GM12878 (cell line): ENCODE measurements around the gene CDC42BPB. TPM values are rescaled to one million over a fixed set of nuclear protein-coding genes. Genes with fewer than 3 reads are reported as not detected.

ENCODE experiments used
- ATAC-seq: fragments of 200-7000 bp; cut with Tn5 transposase; 3 replicates; pipeline ENCODE4 v1.9.1; 2020; ENCODE audit warnings: mild to moderate bottlenecking, moderate library complexity
- BruUV-seq: library from RNA; stranded (reverse); fragments of 400-500 nt; replicated peaks from 2 replicates; lab custom pipeline; 2021; lab: Mats Ljungman, UMichigan
- CTCF ChIA-PET: fragments of 300-600 bp; sonication (Branson Sonifier 250); formaldehyde crosslinking; extraction: SDS; loops from one replicate; lab custom pipeline; 2021; ENCODE audit warnings: inconsistent platforms; lab: Yijun Ruan, JAX
- POLR2A ChIA-PET: fragments of 350-600 bp; formaldehyde crosslinking; extraction: SDS; loops from one replicate; lab custom pipeline; 2021; ENCODE audit warnings: inconsistent platforms; lab: Charles Lee
- RAD21 ChIA-PET: fragments of 300-600 bp; sonication (Branson Sonifier 250); formaldehyde crosslinking; loops from one replicate; lab custom pipeline; 2023; ENCODE audit warnings: antibody characterized with exemption; ENCODE audit not compliant: unreplicated experiment; lab: Charles Lee
- SMC1A ChIA-PET: fragments of 300-600 bp; sonication (Branson Sonifier 250); formaldehyde crosslinking; loops from one replicate; lab custom pipeline; 2023; ENCODE audit not compliant: unreplicated experiment, uncharacterized antibody; lab: Charles Lee
- DNase-seq: peaks from one replicate; pipeline ENCODE4 v3.0.0-alpha.2; 2011; ENCODE audit warnings: low read depth, low spot score
- FAIRE-seq: peaks from 3 replicates; lab custom pipeline; 2011; peaks lifted over from hg19 to GRCh38; lab: Jason Lieb, UNC
- H2AFZ ChIP-seq: 2 replicates; pipeline ENCODE4 v1.6.0; 2011; ENCODE audit warnings: low read depth, low read length, control low read depth; ENCODE audit not compliant: control insufficient read depth
- H3K27ac ChIP-seq: 2 replicates; pipeline ENCODE4 v1.5.1; 2011; ENCODE audit warnings: control low read depth; ENCODE audit not compliant: control insufficient read depth, insufficient read depth
- H3K27me3 ChIP-seq, 2 experiments: replicated peaks in 1 of 2; 2 replicates each; pipeline versions ENCODE4 v1.6.0 to v1.6.1; 2011; ENCODE audit warnings: low read length in 1 of 2; ENCODE audit not compliant: control insufficient read depth in 2 of 2, insufficient read depth in 2 of 2
- H3K36me3 ChIP-seq, 2 experiments: 2 replicates each; pipeline ENCODE4 v1.5.1; 2011; ENCODE audit warnings: low read length in 1 of 2; ENCODE audit not compliant: control insufficient read depth in 2 of 2, insufficient read depth in 2 of 2
- H3K4me1 ChIP-seq: 2 replicates; pipeline ENCODE4 v1.6.1; 2011; ENCODE audit warnings: mild to moderate bottlenecking, low read length, moderate library complexity, mixed read lengths; ENCODE audit not compliant: control insufficient read depth, insufficient read depth
- H3K4me2 ChIP-seq: 2 replicates; pipeline ENCODE4 v1.6.0; 2011; ENCODE audit warnings: control low read depth; ENCODE audit not compliant: control insufficient read depth, insufficient read depth
- H3K4me3 ChIP-seq: fragments of 200-600 bp; sonication (generic); 2 replicates; pipeline ENCODE4 v1.5.1; 2016
- H3K79me2 ChIP-seq: 2 replicates; pipeline ENCODE4 v1.6.0; 2011; ENCODE audit warnings: low read length; ENCODE audit not compliant: control insufficient read depth, insufficient read depth
- H3K9ac ChIP-seq: 2 replicates; pipeline ENCODE4 v1.8.0; 2011; ENCODE audit warnings: low read length, control low read depth, mixed read lengths; ENCODE audit not compliant: control insufficient read depth, insufficient read depth
- H3K9me3 ChIP-seq: replicated peaks from 3 replicates; pipeline ENCODE4 v1.5.1; 2011; ENCODE audit warnings: mild to moderate bottlenecking, low read length; ENCODE audit not compliant: control insufficient read depth, insufficient read depth
- H4K20me1 ChIP-seq: 2 replicates; pipeline ENCODE4 v1.6.0; 2011; ENCODE audit not compliant: control insufficient read depth, insufficient read depth
- ATF7 ChIP-seq: fragments of 450-650 bp; IDR thresholded peaks from 2 replicates; pipeline ENCODE4 v1.6.1; 2016; ENCODE audit warnings: low read depth, mild to moderate bottlenecking
- EED ChIP-seq: sonication (generic); IDR thresholded peaks from 2 replicates; pipeline ENCODE4 v1.6.1; 2016; ENCODE audit warnings: antibody characterized with exemption, low read depth
- HDGF ChIP-seq: fragments of 450-650 bp; IDR thresholded peaks from 2 replicates; pipeline ENCODE4 v1.6.1; 2016; ENCODE audit warnings: antibody characterized with exemption
- KDM1A ChIP-seq: fragments of 200-600 bp; sonication (generic); IDR thresholded peaks from 2 replicates; pipeline ENCODE4 v1.6.1; 2016; ENCODE audit warnings: borderline replicate concordance
- MTA3 ChIP-seq: IDR thresholded peaks from 2 replicates; pipeline ENCODE4 v1.6.1; 2012; ENCODE audit warnings: low read length, inconsistent platforms, borderline replicate concordance
- RAD51 ChIP-seq: fragments of 450-650 bp; IDR thresholded peaks from 2 replicates; pipeline ENCODE4 v1.6.1; 2016; ENCODE audit warnings: moderate library complexity, mild to moderate bottlenecking, inconsistent platforms
- SIX5 ChIP-seq: IDR thresholded peaks from 2 replicates; pipeline ENCODE4 v1.6.1; 2011; ENCODE audit warnings: mild to moderate bottlenecking, low read depth, low read length, moderate library complexity; ENCODE audit not compliant: severe bottlenecking
- TCF3 ChIP-seq: IDR thresholded peaks from 2 replicates; pipeline ENCODE4 v1.6.1; 2012; ENCODE audit warnings: low read depth, mild to moderate bottlenecking, low read length, borderline replicate concordance; ENCODE audit not compliant: insufficient read depth
- WRNIP1 ChIP-seq: IDR thresholded peaks from 2 replicates; pipeline ENCODE4 v1.6.1; 2011; ENCODE audit warnings: low read depth, low read length, improper control_type of control experiment, borderline replicate concordance
- ZBED1 ChIP-seq: IDR thresholded peaks from 2 replicates; pipeline ENCODE4 v1.6.1; 2016; ENCODE audit warnings: borderline replicate concordance
- WGBS: methylation state at CpG from one replicate; pipeline ENCODE4 v1.1.6; 2016; ENCODE audit warnings: low lambda C conversion rate; ENCODE audit not compliant: insufficient replicate concordance, insufficient coverage; ENCODE audit errors: missing lambda C conversion rate; 5-methylcytosine and 5-hydroxymethylcytosine counted together
- in situ Hi-C: fragments of 300-500 bp; cut with MboI; formaldehyde crosslinking; loops from 9 replicates; pipeline ENCODE4 v1.14.3; 2018; ENCODE audit warnings: mixed read lengths
- intact Hi-C: fragments of 100-400 bp; cut with micrococcal nuclease; formaldehyde crosslinking; loops from one replicate; pipeline ENCODE4 v1.14.2; 2022; ENCODE audit not compliant: unreplicated experiment
- polyA plus RNA-seq, 11 experiments: library from polyadenylated mRNA; depleted of rRNA in 4 of 11; unstranded in 6 of 11; stranded (reverse) in 5 of 11; fragments of >200 nt; fragmentation: Nextera tagmentation in 4 of 11; fragmentation: Illumina TruSeq in 1 of 11; extraction: Ambion mirVana in 4 of 11; extraction: Trizol in 1 of 11; gene quantifications; 1 replicate in 1 of 11; 2 replicates in 10 of 11; pipeline versions ENCODE4 v1.2.1 to v1.2.3, GENCODE V29; 2011 to 2016; ENCODE audit warnings: inconsistent platforms in 2 of 11, missing spikeins in 2 of 11, low read depth in 1 of 11
- total RNA-seq, 4 experiments: library from RNA; depleted of rRNA in 3 of 4; stranded (reverse); fragments of >200 nt in 3 of 4; fragmentation: Illumina TruSeq in 1 of 4; extraction: Trizol in 1 of 4; gene quantifications; 2 replicates each; pipeline versions ENCODE4 v1.2.1 to v1.2.3, GENCODE V29; 2013 to 2021
- TF ChIP-seq, protein P1 (sequence below): fragments of 450-650 bp; conservative IDR thresholded peaks from 2 replicates; pipeline ENCODE4 v1.6.1; 2017; ENCODE audit warnings: mild to moderate bottlenecking, moderate library complexity
- TF ChIP-seq, protein P2 (sequence below): fragments of 450-650 bp; IDR thresholded peaks from 2 replicates; pipeline ENCODE4 v1.6.1; 2016; ENCODE audit warnings: mild to moderate bottlenecking

The CDC42BPB gene
- total and polyA plus RNA-seq, 10 of the 15 experiments (the other 5 are each of a cell fraction or from before 2014, with no cell fraction given): 0.42 to 22.1 (median 13.3) TPM

DNA sequence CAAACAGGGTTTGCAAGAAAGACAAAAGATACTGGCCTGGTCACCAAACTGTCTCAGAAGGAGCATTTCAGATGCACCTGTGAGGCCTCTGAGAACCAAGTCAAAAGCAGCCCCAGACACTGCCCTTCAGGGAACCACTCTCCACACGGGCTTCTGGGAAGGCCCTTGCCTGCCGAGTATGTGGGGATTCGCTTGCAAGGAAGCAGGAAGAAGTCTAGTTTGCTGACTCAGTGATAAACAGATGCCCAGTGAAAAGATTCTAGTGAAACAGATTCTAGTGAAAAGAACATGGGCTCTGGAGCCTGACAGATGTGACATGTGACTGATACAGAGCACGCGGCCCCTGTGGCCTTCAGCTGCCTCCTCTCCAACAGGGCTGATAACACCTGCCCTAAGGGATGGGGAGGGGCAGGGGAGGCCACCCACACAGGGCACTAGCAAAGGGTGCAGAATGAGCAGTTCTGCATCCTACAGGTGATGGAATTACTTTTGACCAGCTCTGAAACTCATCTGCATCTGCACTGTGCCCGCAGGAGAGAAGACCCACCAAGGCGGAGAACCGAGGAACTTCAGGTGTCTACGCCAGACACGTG, 115.8 kb downstream of the CDC42BPB start:
- no peak overlapping the region for H3K27ac ChIP-seq
- ATAC-seq (no peak), DNase-seq (no peak), FAIRE-seq (no peak)
- no peaks in the 10 kb centered on the region for H4K20me1 ChIP-seq
- in situ Hi-C loops (no loop called here), intact Hi-C loops (no loop called here)
- ChIA-PET RAD21 (no interaction called here), POLR2A (no interaction called here), CTCF (no interaction called here), SMC1A (no interaction called here)
- H3K9me3 ChIP-seq: no peaks in the 10 kb centered on the region
- H2AFZ ChIP-seq: no peak overlapping the region
- H3K4me3 ChIP-seq: no peak overlapping the region
- H3K36me3 ChIP-seq: peaks cover 4 to 12% of the 10 kb centered on the region in 2 experiments; a peak in 3 of 4 replicates
- 58% methylated on average over 10 of the region's 10 CpGs for WGBS
- peaks cover 4% of the 10 kb centered on the region for H3K4me1 ChIP-seq
- no peak overlapping the region for H3K9ac ChIP-seq
- TF ChIP-seq ATF7 (no peak), SIX5 (no peak), MTA3 (no peak), HDGF (no peak), RAD51 (no peak), KDM1A (no peak), EED (no peak), ZBED1 (no peak), WRNIP1 (no peak), TCF3 (no peak)
- TF ChIP-seq, protein P1, sequence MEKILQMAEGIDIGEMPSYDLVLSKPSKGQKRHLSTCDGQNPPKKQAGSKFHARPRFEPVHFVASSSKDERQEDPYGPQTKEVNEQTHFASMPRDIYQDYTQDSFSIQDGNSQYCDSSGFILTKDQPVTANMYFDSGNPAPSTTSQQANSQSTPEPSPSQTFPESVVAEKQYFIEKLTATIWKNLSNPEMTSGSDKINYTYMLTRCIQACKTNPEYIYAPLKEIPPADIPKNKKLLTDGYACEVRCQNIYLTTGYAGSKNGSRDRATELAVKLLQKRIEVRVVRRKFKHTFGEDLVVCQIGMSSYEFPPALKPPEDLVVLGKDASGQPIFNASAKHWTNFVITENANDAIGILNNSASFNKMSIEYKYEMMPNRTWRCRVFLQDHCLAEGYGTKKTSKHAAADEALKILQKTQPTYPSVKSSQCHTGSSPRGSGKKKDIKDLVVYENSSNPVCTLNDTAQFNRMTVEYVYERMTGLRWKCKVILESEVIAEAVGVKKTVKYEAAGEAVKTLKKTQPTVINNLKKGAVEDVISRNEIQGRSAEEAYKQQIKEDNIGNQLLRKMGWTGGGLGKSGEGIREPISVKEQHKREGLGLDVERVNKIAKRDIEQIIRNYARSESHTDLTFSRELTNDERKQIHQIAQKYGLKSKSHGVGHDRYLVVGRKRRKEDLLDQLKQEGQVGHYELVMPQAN: no peak
- TF ChIP-seq, protein P2, sequence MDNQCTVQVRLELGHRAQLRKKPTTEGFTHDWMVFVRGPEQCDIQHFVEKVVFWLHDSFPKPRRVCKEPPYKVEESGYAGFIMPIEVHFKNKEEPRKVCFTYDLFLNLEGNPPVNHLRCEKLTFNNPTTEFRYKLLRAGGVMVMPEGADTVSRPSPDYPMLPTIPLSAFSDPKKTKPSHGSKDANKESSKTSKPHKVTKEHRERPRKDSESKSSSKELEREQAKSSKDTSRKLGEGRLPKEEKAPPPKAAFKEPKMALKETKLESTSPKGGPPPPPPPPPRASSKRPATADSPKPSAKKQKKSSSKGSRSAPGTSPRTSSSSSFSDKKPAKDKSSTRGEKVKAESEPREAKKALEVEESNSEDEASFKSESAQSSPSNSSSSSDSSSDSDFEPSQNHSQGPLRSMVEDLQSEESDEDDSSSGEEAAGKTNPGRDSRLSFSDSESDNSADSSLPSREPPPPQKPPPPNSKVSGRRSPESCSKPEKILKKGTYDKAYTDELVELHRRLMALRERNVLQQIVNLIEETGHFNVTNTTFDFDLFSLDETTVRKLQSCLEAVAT: no peak
- no peak overlapping the region for H3K4me2 ChIP-seq
- H3K27me3 ChIP-seq: no peaks in the 10 kb centered on the region
- no peaks in the 10 kb centered on the region for H3K79me2 ChIP-seq
- BruUV-seq: no TSS peak
